Mucosa of descending colon (tissue), 3 donors: ENCODE measurements around the gene NAIP. TPM values are rescaled to one million over a fixed set of nuclear protein-coding genes. Genes with fewer than 3 reads are reported as not detected.
"Not testable (repeated sequence)": the region's sequence is repeated elsewhere in the genome, so short reads cannot be mapped to it uniquely, and the experiment has no call there.

ENCODE experiments used
- ATAC-seq: fragments of 200-7000 bp; cut with Tn5 transposase; one replicate; pipeline ENCODE4 v1.9.1; 2020; ENCODE audit warnings: mild to moderate bottlenecking, moderate library complexity
- DNase-seq, 3 donors: peaks; one replicate each; pipeline ENCODE4 v3.0.0-alpha.2; 2020
- H3K36me3 ChIP-seq: fragments of 200-600 bp; one replicate; pipeline ENCODE4 v1.8.0; 2021; ENCODE audit warnings: low read depth, mild to moderate bottlenecking
- H3K4me1 ChIP-seq: fragments of 200-600 bp; one replicate; pipeline ENCODE4 v1.8.0; 2021; ENCODE audit warnings: low read depth, mild to moderate bottlenecking
- H3K4me3 ChIP-seq: fragments of 200-600 bp; one replicate; pipeline ENCODE4 v1.8.0; 2021; ENCODE audit warnings: mild to moderate bottlenecking
- H3K9me3 ChIP-seq: fragments of 200-600 bp; one replicate; pipeline ENCODE4 v1.8.0; 2021; ENCODE audit warnings: mild to moderate bottlenecking
- CTCF ChIP-seq: fragments of 200-600 bp; IDR thresholded peaks from one replicate; pipeline ENCODE4 v1.8.0; 2022; ENCODE audit warnings: antibody characterized with exemption, mild to moderate bottlenecking
- intact Hi-C, 2 donors: fragments of 100-400 bp; cut with DNase I in 1 of 2; cut with micrococcal nuclease in 1 of 2; formaldehyde crosslinking; loops; one replicate each; pipeline versions ENCODE4 v1.11.0 to v1.11.1; 2022; cut with DNase I, micrococcal nuclease
- total RNA-seq, 3 donors: library from RNA; stranded (reverse); fragmentation: NEBNext Ultra II Directional in 2 of 3; extraction: Animal tissue kit (Norgen Biotek cat#: 25700) in 2 of 3; gene quantifications; one replicate each; pipeline versions ENCODE4 v1.2.1 to v1.2.4, GENCODE V29; 2021 to 2023
- donor health status: DM: no; HTN: no; CAD: no; lungs with moderate emphysema.
- donor health status: DM: no; HTN: no; CAD: no.
- donor health status: DM: no; HTN: yes; CAD: no.

NAIP gene
- total RNA-seq, 3 donors from 2014 or later = 17.3 to 19.4 (median 18.9) TPM

GRCh38 chr5:71014176-71014575 lies 11.0 kb downstream of the NAIP start:
- ATAC-seq = no peak

GRCh38 chr5:71013575-71013974 lies 11.6 kb downstream of the NAIP start:
- intact Hi-C loops = no loop called here
- no peaks in the 10 kb centered on the region for H3K9me3 ChIP-seq
- DNase-seq = no peak

More at GRCh38 chr5:71014176-71014575, 11.0 kb downstream of the NAIP start:
- intact Hi-C loops = no loop called here
- DNase-seq = peak in 1 of 3 donors; percentile 27
- Histone ChIP-seq H3K4me3 (no peak overlapping the region), H3K9me3 (no peaks in the 10 kb centered on the region), H3K4me1 (no peaks in the 10 kb centered on the region), H3K36me3 (no peaks in the 10 kb centered on the region)
- no peak for TF ChIP-seq CTCF

GRCh38 chr5:71011194-71011792 lies 13.8 kb downstream of the NAIP start:
- H3K36me3 ChIP-seq = no peaks in the 10 kb centered on the region
- DNase-seq = no peak
- H3K4me1 ChIP-seq = no peaks in the 10 kb centered on the region
- no peak for ATAC-seq
- no peaks in the 10 kb centered on the region for H3K9me3 ChIP-seq
- intact Hi-C loops = no loop called here
- no peak overlapping the region for H3K4me3 ChIP-seq
- no peak for TF ChIP-seq CTCF

More at GRCh38 chr5:71013575-71013974, 11.6 kb downstream of the NAIP start:
- TF ChIP-seq CTCF = no peak
- Histone ChIP-seq H3K36me3 (no peaks in the 10 kb centered on the region), H3K4me1 (no peaks in the 10 kb centered on the region), H3K4me3 (no peak overlapping the region)
- ATAC-seq = no peak

GRCh38 chr5:71006983-71007382 lies 18.2 kb downstream of the NAIP start:
- intact Hi-C loops, H3K36me3 ChIP-seq, DNase-seq, ATAC-seq, H3K4me1 ChIP-seq, H3K9me3 ChIP-seq, H3K4me3 ChIP-seq: not testable (repeated sequence)

- not testable (repeated sequence) for DNase-seq, ATAC-seq
Measured at GRCh38 chr5:70984882-70985281, 40.3 kb downstream of the NAIP start.

GRCh38 chr5:70967220-70967619 lies 57.9 kb downstream of the NAIP start:
- H3K4me3 ChIP-seq, H3K9me3 ChIP-seq, intact Hi-C loops, H3K36me3 ChIP-seq, ATAC-seq, DNase-seq, H3K4me1 ChIP-seq: not testable (repeated sequence)

More at GRCh38 chr5:70984882-70985281, 40.3 kb downstream of the NAIP start:
- H3K36me3 ChIP-seq, intact Hi-C loops, H3K9me3 ChIP-seq, H3K4me1 ChIP-seq, H3K4me3 ChIP-seq: not testable (repeated sequence)

- H3K9me3 ChIP-seq, H3K36me3 ChIP-seq, H3K4me3 ChIP-seq, H3K4me1 ChIP-seq, intact Hi-C loops, ATAC-seq, DNase-seq: not testable (repeated sequence)
Measured at GRCh38 chr5:70964531-70964930, 60.6 kb downstream of the NAIP start.

GRCh38 chr5:70953068-70953467 lies 72.1 kb downstream of the NAIP start:
- H3K4me1 ChIP-seq, ATAC-seq, H3K4me3 ChIP-seq, H3K36me3 ChIP-seq, intact Hi-C loops, H3K9me3 ChIP-seq: not testable (repeated sequence)
- peak in 1 of 3 donors; percentile 2 for DNase-seq

GRCh38 chr5:70932560-70932959 lies 92.6 kb downstream of the NAIP start:
- ATAC-seq, H3K36me3 ChIP-seq, H3K4me1 ChIP-seq, H3K9me3 ChIP-seq, DNase-seq, H3K4me3 ChIP-seq, intact Hi-C loops: not testable (repeated sequence)

GRCh38 chr5:70931709-70932368 lies 93.3 kb downstream of the NAIP start:
- intact Hi-C loops = not testable (repeated sequence)

GRCh38 chr5:70925211-70925562 lies 100.0 kb downstream of the NAIP start:
- H3K36me3 ChIP-seq, H3K4me1 ChIP-seq, DNase-seq, intact Hi-C loops, H3K4me3 ChIP-seq, H3K9me3 ChIP-seq: not testable (repeated sequence)
- ATAC-seq = peak; percentile 59

More at GRCh38 chr5:70931709-70932368, 93.3 kb downstream of the NAIP start:
- H3K9me3 ChIP-seq, DNase-seq, H3K4me3 ChIP-seq, ATAC-seq, H3K36me3 ChIP-seq, H3K4me1 ChIP-seq: not testable (repeated sequence)
